ENCODE data around the gene C17orf67. TPM values are rescaled to one million over a fixed set of nuclear protein-coding genes. Genes with fewer than 3 reads are reported as not detected.

C17orf67 gene
- total RNA-seq, 1 experiment from 2014 or later: 1.0 TPM

- Histone ChIP-seq H3K4ac (ENCODE audit: low read depth, low read length) (no peak overlapping the region), H3K4me1 (ENCODE audit: insufficient read depth, low read length) (no peaks in the 10 kb centered on the region), H3K23ac (ENCODE audit: insufficient read length, low read depth, low read length) (no peak overlapping the region), H2BK20ac (ENCODE audit: low read depth, low read length, poor library complexity, severe bottlenecking) (no peak overlapping the region), H3K56ac (ENCODE audit: insufficient read length, low read depth, low read length) (no peak overlapping the region), H3K9me3 (ENCODE audit: control insufficient read depth, low read depth, low read length) (no peaks in the 10 kb centered on the region), H2BK120ac (ENCODE audit: low read depth, low read length, poor library complexity, severe bottlenecking) (no peak overlapping the region), H4K20me1 (ENCODE audit: control insufficient read depth, insufficient read depth, insufficient read length) (no peaks in the 10 kb centered on the region), H3K9ac (ENCODE audit: extremely low read depth, insufficient read length, low read length) (no peak overlapping the region), H3K18ac (ENCODE audit: insufficient read length, low read depth, low read length) (no peak overlapping the region), H3T11ph (ENCODE audit: low read length) (no peak overlapping the region), H4K8ac (replicated peaks; ENCODE audit: insufficient read length, low read depth, low read length) (no peak overlapping the region), H3K79me1 (ENCODE audit: insufficient read depth, low read depth, low read length, poor library complexity, severe bottlenecking) (no peaks in the 10 kb centered on the region), H3K27ac (ENCODE audit: insufficient read length, low read depth, low read length) (no peak overlapping the region), H4K91ac (ENCODE audit: insufficient read length, low read depth, low read length) (no peak overlapping the region), H3K23me2 (ENCODE audit: insufficient read length, low read depth, low read length, poor library complexity, severe bottlenecking) (no peaks in the 10 kb centered on the region), H2BK15ac (ENCODE audit: low read depth, low read length) (no peak overlapping the region), H3K79me2 (ENCODE audit: insufficient read depth, low read length) (no peaks in the 10 kb centered on the region), H2AK5ac (ENCODE audit: insufficient read length, low read length) (no peak overlapping the region), H2BK5ac (ENCODE audit: insufficient read length, low read length) (no peak overlapping the region), H3K14ac (ENCODE audit: insufficient read depth, low read length) (no peak overlapping the region), H3K4me2 (ENCODE audit: insufficient read depth, insufficient read length, low read length) (no peak overlapping the region), H2AFZ (ENCODE audit: low read length) (no peak overlapping the region), H2BK12ac (ENCODE audit: insufficient read length, low read depth, low read length) (no peak overlapping the region), H3K27me3 (ENCODE audit: insufficient read depth, low read length) (no peaks in the 10 kb centered on the region), H4K5ac (ENCODE audit: insufficient read length, low read depth, low read length) (no peak overlapping the region)
- WGBS (ENCODE audit: extremely low coverage, insufficient read length, low lambda C conversion rate): no CpG with 5 or more reads among the region's 3 CpGs
- Mint-ChIP-seq H3K27me3 (ENCODE audit: low read depth) (no peaks in the 10 kb centered on the region), H3K36me3 (ENCODE audit: insufficient read depth in 1 of 3, low read depth in 3 of 3) (peaks cover 4 to 7% (median 4%) of the 10 kb centered on the region in 3 experiments; a peak in 4 of 7 replicates), H3K9me3 (no peaks in the 10 kb centered on the region), H3K27ac (no peak overlapping the region), H3K4me1 (no peaks in the 10 kb centered on the region), H3K4me3 (no peak overlapping the region)
- DNase-seq: no peak
- no peak for TF ChIP-seq CTCF (conservative IDR thresholded peaks at IDR 0.05)
Measured at GRCh38 chr17:56851008-56851407, 17.3 kb upstream of the C17orf67 start.

Data from H9 (cell line).